ENCODE measurements around the gene C10orf67. TPM values are rescaled to one million over a fixed set of nuclear protein-coding genes. Genes with fewer than 3 reads are reported as not detected.
A peak's percentile ranks its signal among the peaks of the same experiment; 100 is the strongest.

C10orf67 gene
- total RNA-seq, 1 experiment from 2014 or later: not detected

GRCh38 chr10:23381298-23382040, 36.9 kb upstream of the C10orf67 start:
- Histone ChIP-seq H3K36me3 (ENCODE audit: control insufficient read depth in 1 of 2, insufficient read depth in 2 of 2, low read length in 2 of 2) (no peaks in the 10 kb centered on the region), H3K27me3 (ENCODE audit: insufficient read depth, low read length) (no peaks in the 10 kb centered on the region), H2AFZ (ENCODE audit: low read depth, low read length, poor library complexity, severe bottlenecking) (peak overlapping the region; percentile 68), H3K27ac (ENCODE audit: low read depth, low read length) (no peak overlapping the region), H3K4me3 (replicated peaks in 1 of 2; ENCODE audit: low read depth in 1 of 2, low read length in 2 of 2) (no peak overlapping the region), H3K9me3 (ENCODE audit: control insufficient read depth in 1 of 2, insufficient read depth in 1 of 2, low read depth in 1 of 2, low read length in 2 of 2) (no peaks in the 10 kb centered on the region), H3K79me2 (ENCODE audit: insufficient read depth, low read length) (no peaks in the 10 kb centered on the region), H3K4me1 (ENCODE audit: control insufficient read depth in 1 of 2, insufficient read depth in 2 of 2, low read length in 2 of 2) (no peaks in the 10 kb centered on the region), H4K20me1 (ENCODE audit: insufficient read depth) (no peaks in the 10 kb centered on the region), H3K4me2 (ENCODE audit: low read length) (no peak overlapping the region), H3K9ac (ENCODE audit: low read length) (no peak overlapping the region), H3K9me2 (ENCODE audit: insufficient read depth) (no peaks in the 10 kb centered on the region)
- no TSS peak for BruUV-seq (replicated peaks)
- ChIA-PET CTCF (no interaction called here), RAD21 (ENCODE audit: low non-redundant PET in 1 of 2, low total read pairs in 2 of 2, uncharacterized antibody in 2 of 2, unreplicated experiment in 2 of 2) (no interaction called here), POLR2A (no interaction called here)
- DNase-seq (ENCODE audit: low read depth, low spot score): peak; percentile 4
- no peak for TF ChIP-seq TCF7L2 (IDR thresholded peaks at IDR 0.05; ENCODE audit: borderline replicate concordance, extremely low read depth, insufficient read depth, insufficient read length)
- no peak for TF ChIP-seq POLR2A (IDR thresholded peaks at IDR 0.05; ENCODE audit: borderline replicate concordance, extremely low read depth, insufficient read depth, insufficient read length)
- TF ChIP-seq EZH2 (IDR thresholded peaks at IDR 0.05): no peak
- TF ChIP-seq SP1 (IDR thresholded peaks at IDR 0.05; ENCODE audit: low read depth): no peak
- TF ChIP-seq CEBPB (IDR thresholded peaks at IDR 0.05; ENCODE audit: low read depth): no peak
- TF ChIP-seq SIN3A (IDR thresholded peaks at IDR 0.05; ENCODE audit: low read depth): no peak
- TF ChIP-seq ZNF274 (IDR thresholded peaks at IDR 0.05; ENCODE audit: low read depth, low read length): no peak
- no peak for TF ChIP-seq SRF (IDR thresholded peaks at IDR 0.05; ENCODE audit: low read depth)
- no peak for TF ChIP-seq YY1 (IDR thresholded peaks at IDR 0.05; ENCODE audit: extremely low read depth, insufficient replicate concordance, low read depth, low read length)
- no peak for TF ChIP-seq POLR2AphosphoS5 (IDR thresholded peaks at IDR 0.05; ENCODE audit: low read depth, low read length)
- no peak for TF ChIP-seq CBX3 (IDR thresholded peaks at IDR 0.05; ENCODE audit: low read depth)
- TF ChIP-seq REST (IDR thresholded peaks at IDR 0.05; ENCODE audit: low read depth): no peak
- TF ChIP-seq JUND (IDR thresholded peaks at IDR 0.05): no peak
- TF ChIP-seq ZBTB33 (IDR thresholded peaks at IDR 0.05; ENCODE audit: extremely low read depth, insufficient replicate concordance, low read length): no peak
- TF ChIP-seq RAD21 (IDR thresholded peaks at IDR 0.05; ENCODE audit: low read depth): no peak
- TF ChIP-seq EGR1 (IDR thresholded peaks at IDR 0.05; ENCODE audit: low read depth): no peak
- no peak for TF ChIP-seq ZFX (IDR thresholded peaks at IDR 0.05)
- peak; percentile 60; the same call in 1 of the 2 replicates for ATAC-seq
- intact Hi-C loops (cut with micrococcal nuclease): no loop called here

Data from HCT116 (cell line).